NCI-H2029 treated with DMSO at 0.1 percent for 48 hours (cell line): ENCODE results near the gene ARHGAP4.

Experiments
- DNase-seq: peaks from one replicate; lab custom pipeline; 2025; lab: John Stamatoyannopoulos, UW

Gene ARHGAP4

DNA sequence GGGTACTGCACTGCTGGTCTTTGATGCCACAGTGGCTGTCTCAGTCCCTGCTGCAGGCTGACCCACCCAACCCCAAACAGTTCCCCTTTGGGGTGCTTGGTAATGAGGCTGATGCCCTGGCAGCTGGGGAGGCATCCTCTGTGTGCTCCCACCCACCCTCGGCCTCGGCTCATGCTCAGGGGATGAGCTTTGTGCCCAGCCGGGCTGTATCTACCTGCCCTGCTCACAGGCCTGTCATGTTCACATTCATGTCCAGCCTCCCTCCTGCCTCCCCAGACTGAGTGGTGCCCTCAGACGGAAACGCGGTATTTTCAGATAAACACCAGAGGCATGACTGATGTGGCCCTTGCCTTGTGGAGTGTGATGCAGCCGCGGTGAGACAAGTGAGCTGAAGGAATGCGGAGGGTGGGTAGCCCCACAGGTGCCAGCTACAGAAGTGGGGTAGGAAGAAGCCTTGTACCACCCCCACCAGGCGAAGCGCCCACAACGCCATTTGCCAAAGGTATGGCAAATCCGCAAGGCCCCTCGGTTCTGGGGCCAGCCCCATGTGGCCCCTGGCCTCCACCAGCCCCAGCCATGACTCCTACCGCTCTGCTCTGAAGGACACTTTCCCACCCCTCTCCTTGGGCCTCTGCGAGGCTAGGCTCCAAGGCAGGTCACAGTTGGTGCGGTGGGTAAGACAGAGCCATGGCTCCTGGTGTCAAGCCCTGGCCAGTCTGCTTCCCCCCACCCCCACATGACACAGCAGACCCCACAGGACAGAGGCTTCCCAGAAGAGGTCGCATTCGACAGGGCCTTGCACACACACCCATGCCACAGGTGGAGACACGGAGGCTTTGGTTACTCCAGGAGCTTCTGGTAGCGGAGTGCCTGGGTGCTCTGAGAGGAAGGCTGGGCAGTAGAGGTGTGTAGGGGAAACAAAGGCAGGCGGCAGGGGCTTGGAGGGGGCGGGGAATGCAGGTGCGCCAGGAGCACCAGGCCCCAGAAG lies 20.2 kb upstream of the ARHGAP4 start:
- no peak for DNase-seq

DNA sequence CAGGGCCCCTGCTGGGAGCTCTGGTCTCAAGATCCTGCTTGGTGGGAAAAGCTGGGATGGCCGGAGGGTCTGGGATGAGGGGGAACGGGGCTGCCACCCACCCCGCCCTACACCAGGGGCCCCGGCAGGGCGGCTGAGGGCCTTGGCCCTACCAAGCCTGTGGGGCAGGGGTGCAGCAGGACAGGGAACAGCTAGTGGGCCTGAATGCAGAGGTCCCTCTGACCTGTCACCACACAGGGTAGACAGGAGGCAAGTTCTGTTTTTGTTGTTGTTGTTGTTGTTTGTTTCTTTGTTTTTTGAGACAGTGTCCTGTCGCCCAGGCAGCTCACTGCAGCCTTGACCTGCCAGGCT lies 18.7 kb upstream of the ARHGAP4 start:
- DNase-seq, result no peak

DNA sequence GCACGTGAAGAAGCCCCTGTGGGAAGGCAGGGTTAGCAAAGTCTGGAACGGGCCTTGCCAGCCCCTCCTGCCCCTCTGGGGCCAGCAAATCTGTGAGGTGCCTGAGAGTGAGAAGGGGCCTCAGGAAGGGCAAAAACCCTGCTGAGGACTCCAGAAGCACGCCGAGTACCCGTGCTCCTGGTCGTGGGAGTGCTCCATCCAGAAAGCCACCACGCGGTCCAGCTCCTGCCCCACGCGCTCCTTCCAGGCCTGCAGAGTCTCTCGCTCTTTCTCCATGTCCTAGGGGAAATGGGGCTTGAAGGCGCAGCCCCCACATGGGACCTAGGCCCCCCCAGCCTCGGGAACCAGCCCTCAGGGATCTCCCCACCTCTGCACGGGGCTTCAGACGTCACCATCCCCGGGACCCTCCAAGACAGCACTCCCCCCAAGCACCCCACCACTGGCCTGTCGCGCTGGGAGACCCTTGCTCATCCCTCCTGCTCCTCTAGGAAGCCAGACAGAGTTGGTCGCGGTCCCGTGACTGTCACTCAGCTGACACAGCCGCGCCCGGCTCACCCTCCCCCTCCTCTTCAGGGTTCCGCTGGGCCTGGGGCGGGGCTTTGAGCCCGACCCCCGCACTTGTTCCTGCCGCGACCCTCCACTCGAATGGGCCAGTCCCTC lies 18.2 kb upstream of the ARHGAP4 start, which contains the start of gene RENBP:
Gene RENBP, minus strand, starts transcription at position 504 of the 660 bp plus-strand sequence. Its CDS starts 33 bp downstream, at position 471.
- DNase-seq, result no peak

DNA sequence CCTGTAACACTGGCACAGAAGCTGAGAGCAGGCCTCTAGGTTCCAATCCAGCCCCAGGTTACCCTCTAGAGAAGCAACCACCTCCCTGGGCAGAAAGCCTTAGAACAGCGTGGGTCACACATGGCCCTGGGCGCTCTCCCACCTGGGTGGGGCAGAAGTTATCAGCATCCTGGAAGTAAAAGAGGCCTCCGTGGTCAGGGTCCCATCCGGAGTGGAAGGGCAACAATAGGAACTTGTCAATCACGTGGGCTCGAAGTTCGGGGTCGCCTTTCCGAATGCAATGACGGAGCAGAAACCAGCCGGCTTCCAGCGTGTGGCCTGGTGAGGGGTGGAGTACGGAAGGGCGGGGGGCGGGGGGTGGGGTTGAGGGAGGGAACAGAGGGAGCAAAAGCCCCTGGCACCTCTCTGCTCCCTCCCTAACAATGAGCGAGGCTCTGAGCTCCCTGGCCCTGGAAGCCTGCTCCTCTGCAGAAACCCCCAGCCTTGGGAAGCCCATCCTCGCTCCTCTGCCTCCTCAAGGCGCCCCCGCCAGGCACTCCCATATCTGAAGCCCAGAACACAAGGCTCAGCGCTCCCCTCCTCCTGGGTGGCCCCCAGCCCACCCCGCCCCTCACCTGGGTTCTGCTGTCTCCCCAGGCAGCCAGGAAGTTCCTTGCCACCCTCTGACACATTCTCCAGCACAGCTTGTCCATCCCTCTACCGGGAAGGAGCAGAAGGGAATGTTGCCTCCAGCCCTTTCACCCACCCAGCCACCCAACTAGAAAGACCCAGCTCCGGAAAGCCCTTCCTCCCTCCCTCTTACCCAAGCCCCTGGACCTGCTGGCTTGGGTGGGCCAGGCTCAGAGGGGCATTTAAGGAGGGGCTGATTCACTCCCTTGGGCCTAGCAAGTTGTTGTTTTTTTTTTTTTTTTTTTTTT lies 15.5 kb upstream of the ARHGAP4 start:
- DNase-seq, result no peak

DNA sequence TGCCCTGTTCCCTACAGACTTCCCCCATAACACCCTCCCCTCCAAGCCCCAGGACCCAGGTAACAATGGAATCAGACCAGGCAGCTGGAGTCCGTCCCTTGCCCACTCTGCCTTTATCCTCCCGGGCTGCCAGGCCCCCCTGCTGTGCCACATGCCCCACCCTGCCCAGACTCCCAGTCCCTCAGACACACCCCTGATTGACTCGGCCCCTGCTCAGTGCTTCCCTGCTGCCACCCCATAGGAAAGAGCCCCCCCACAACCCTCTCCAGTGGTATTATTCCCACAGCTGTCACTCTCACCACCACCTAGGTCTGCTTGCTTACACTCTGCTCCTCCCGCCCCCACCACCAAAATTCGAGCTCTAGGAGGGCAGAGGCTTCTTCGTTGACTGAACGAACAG lies 13.5 kb upstream of the ARHGAP4 start:
- no peak for DNase-seq

DNA sequence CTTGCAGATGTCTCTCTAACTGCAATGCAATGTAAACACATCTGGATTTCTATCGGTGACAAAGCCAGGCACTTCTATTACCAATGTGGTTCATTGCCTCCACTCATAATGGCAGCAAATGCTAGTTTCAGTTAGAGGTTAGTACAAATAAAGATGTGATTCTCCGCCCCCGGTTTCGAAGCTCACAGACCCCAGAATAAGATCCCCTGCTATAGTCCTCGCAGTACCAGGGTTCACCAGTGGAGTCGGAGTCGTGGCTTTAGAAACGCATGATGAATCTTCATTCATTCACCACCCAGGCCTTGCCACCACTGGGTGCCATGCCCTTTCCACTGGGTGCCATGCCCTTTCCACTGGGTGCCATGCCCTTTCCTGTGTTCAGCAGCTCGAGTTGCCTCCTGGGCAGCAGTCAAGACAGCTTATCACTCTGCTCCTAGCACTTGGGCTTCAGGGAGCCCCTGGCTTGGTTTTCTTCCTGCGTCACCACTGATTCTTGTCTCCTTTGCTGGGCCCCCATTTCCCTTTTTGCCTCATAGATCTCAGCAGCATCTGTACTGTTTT lies 12.2 kb upstream of the ARHGAP4 start:
- no peak for DNase-seq

DNA sequence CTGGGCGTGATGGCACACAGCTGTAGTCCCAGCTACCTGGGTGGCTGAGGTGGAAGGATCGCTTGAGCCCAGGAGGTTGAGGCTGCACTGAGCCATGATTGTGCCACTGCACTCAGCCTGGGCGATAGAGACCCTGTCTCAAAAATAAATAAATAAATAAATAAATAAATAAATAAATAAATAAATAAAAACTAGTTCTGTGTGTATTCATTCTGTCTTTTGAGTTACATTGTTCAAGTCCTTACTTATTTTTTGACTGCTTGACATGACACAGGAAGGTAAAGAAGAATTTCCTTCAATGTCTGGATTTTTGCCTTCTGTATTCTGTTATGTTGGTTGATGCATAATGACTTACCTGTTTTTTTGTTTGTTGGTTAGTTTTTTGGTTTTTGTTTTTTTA lies 11.0 kb upstream of the ARHGAP4 start:
- no peak for DNase-seq

DNA sequence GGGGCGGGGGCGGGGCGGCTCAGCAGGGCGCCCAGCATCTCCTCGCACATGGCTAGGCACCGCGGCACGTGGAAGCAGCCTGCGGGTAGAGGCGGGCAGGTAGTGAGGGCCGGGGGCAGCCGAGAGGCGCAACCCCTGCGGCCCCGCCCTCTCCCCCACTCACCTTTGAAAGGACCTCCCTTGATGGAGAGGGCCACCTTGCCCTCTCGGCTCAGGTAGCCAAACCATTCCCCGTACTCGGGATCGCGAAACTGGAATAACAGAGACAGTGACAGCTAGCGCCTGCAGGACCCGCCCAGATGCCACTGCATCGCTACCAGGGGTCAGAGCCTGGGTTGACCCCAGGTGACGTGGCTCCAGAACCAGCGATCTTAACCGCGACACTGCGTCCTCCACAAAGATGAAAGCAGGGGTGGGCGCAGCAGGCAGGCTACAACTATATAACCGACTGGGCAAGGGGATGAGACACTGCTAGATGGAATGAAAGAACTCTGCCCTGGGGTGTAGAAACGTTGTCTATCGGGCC lies 9.3 kb upstream of the ARHGAP4 start:
- no peak for DNase-seq

DNA sequence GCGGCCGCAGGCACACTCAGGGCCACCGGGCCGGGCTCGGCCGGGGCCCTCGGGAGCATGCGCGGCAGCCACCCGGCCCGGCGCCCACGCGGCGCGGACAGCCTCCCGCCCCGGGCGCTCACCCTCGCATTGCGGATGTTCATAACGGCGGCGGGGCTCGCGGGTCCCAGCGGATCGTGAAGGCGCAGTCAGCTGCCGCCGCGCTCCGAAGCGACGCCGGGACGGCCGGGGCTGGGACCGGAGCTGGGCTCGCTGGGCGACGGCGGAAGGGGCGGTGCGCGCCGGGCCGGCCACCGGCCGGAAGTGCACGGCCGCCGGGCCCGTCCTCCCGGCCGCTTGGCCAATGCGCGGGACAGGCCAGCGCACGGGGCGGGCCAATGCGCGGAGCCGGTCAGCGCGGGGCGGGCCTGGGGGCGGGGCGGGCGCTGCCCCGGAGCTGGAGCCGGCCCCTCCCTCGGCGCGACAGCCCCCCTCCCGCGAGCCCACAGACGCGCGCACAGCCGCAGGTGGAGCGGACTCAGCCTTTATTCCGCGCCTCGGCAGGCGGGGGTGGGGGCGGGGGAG lies 8.8 kb upstream of the ARHGAP4 start, which contains the start of gene NAA10:
Gene NAA10, minus strand, starts transcription at position 276 of the 564 bp plus-strand sequence. Its CDS starts 133 bp downstream, at position 143.
- peak; percentile 7 for DNase-seq

DNA sequence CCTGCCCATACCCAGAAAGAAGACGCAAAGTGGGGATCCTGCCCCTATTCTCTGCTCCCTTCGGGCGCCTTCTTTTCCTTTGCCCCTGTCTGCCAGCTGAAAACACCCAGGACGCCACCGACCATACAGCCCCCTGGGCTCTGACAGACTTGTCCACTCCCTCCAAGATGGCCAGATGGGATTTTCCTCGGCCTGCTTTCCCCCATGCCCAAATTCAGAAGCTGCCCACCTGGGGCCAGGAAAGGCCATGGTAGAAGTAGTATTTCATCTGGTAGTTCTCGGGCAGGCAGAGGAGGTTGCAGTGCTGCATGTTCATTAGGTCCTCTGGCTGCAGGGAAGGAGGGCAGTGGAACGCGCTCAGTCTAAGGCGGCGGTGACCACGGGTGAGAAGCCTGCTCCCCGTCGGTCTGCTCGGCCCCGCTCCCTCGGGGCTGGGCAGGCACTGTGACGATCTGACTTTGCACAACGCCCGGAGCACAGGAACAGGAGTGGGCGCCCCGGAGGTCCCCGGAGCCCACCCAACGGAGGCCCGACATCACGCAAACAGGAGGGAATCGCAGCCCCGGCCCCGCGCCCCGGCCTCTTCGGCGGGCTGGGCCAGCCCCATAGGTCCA lies 8.2 kb upstream of the ARHGAP4 start:
- DNase-seq, result no peak

DNA sequence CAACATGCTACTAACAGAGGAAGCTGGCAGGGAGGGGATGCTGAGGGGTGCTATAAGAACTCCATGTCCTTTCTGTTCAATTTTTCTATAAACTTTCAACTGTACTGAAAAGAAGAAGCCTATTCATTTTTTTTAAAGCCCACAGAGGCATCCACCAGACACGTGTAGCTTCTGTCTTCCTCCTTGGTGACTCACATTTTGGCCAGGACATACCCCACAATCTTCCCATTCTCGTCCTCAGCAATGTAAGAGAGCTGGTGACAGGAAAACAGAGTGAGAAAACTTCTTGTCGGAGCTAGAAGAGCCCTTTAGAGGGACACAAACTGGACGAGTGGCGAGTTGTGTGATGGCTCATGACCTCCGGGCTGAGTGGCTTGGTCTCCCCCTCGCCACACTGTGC lies 7.7 kb upstream of the ARHGAP4 start:
- DNase-seq, result no peak

DNA sequence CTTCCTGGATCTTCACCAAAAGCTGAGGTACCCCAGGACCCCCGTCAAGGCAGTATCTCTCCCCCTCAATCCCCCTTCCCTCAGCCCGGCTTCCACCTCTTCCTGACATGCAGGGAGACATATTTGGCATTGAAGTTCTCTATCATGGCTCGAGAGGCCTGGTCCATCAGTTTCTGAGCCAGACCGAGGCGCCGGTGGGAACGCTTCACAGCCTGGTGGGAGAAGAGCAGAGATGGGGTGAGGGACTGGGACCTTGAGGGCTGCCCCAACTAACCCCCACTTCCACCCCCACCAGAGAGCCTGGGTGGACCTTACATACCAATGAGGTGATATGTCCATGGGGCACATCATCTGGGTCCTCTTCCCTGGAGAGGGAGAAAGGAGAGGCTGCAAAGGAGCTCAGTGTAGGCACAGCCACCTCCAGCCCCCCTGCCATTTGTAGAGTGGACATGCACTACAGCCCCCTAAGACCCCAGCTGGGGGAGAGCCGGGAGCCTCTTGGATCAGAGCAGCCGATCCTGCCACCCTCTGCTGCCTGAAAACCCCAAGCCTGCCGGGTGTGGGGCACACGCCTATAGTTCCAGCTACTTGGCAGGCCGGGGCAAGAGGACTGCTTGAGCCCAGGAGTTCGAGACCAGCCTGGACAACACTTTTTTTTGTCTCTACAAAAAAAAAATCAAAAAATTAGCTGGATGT lies 6.3 kb upstream of the ARHGAP4 start:
- DNase-seq, result no peak

DNA sequence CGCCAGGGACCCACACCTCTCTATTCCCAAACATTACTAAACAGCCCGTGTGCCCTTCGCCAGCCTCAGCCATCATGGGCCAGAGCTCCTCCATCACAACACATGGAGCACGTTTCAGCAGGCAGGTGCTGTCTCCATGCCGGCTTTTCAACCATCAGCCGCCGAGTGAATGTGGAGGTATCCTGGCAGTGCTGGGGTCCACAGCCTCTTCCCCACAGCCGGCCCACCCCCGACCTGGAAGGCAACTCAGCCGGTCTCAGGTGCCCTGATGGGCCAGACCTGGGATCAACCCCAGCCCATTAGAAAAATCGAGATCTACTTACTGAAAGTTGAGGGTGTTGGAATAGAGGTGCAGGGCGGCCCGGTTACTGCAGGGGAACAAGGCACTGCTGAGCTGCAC lies 5.7 kb upstream of the ARHGAP4 start:
- DNase-seq, result no peak

DNA sequence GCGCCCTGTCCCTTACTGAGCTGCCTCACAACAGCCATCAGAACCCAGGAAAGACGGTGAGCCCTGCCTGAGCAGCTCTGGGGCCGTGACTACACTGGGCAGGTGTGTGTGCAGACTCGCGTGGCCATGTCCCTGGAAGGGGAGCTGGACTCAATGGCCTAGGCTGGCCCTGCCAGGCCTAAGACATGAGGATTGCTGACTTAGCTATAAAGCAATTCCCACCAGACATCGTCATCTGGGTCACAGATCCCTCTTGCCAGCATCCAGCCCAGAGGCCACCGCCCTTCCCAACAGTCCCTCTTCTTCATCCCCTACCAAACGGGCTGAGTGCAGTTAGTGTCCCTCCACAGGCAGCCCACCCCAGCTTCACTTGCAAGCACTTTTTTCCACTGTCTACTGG lies 5.1 kb upstream of the ARHGAP4 start:
- DNase-seq, result no peak

DNA sequence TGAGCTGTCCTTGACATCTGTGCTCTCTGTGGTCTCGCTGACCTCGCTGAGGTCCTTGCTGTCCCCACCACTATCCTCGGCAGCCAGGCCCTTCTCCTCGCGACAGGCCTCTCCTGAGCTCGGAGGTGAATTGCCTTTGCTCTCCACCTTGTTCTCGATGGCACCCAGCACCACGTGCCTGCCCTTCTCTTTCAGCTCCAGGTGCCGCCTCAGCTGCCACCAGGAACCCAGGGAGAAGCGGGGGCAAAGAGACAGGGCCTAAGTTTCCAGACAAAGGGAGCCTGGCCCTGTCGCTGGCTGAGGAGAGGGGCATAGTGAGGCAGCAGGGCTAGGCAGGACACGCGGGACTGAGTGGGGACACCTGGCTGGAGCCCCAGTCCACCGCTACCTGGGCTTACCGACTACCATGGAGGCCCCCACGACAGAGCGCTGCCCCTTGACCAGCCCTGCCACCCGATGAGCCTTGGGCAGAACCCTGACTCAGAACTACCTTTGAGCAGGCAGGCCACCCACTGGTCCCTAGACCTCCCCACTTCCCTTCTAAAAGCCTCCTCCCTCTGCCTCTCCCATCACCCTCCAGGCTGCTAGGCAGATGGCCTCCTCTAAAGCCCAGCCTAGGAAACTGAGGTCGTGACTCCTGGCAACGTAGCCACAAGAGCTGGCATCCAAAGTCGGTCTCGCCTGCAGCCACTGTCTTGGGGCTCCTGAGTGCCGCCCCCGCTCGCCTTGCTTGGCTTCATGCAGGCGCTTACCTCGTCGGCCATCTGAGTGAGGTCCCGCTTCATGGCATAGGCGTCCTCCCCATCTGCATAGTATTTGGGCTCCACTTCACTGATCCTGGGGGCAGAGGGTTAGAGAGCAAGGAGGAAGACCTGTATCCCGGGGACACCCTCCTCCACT lies 4.2 kb upstream of the ARHGAP4 start:
- DNase-seq, result no peak

DNA sequence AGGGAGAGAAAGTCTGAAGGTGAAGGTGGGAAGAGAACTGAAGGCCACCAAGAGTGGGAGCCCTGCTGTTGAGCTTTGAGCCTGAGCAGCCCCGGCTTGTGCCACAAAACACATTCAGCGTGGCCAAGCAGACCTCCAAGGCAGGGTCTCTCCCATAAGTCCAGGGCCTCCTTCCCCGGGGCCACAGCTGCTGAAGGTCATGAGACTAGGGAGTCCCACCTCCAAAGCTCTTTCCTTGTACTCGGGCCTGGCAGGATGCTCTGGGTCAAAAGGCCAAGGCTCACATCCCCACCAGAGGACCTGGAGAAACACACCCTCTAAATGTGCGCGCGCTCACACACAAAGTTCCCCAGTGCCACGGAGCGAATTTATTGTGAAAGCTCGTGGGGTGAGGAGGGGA lies 3.5 kb upstream of the ARHGAP4 start:
- DNase-seq, result no peak

DNA sequence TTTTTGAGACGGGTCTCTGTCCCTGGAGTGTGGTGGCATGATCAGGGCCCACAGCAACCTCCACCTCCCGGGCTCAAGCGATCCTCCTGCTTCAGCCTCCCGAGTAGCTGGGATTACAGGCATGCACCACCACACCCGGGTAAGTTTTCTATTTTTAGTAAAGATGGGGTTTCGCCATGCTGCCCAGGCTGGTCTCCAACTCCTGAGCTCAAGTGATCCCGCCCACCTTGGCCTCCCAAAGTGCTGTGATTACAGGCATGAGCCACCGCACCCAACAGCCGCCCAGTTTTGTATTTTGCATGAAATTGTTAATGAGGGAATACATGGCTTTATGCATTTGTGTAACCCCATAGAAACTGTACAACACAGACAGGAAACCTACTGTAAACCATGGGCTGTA lies 2.8 kb upstream of the ARHGAP4 start:
- DNase-seq, result no peak

DNA sequence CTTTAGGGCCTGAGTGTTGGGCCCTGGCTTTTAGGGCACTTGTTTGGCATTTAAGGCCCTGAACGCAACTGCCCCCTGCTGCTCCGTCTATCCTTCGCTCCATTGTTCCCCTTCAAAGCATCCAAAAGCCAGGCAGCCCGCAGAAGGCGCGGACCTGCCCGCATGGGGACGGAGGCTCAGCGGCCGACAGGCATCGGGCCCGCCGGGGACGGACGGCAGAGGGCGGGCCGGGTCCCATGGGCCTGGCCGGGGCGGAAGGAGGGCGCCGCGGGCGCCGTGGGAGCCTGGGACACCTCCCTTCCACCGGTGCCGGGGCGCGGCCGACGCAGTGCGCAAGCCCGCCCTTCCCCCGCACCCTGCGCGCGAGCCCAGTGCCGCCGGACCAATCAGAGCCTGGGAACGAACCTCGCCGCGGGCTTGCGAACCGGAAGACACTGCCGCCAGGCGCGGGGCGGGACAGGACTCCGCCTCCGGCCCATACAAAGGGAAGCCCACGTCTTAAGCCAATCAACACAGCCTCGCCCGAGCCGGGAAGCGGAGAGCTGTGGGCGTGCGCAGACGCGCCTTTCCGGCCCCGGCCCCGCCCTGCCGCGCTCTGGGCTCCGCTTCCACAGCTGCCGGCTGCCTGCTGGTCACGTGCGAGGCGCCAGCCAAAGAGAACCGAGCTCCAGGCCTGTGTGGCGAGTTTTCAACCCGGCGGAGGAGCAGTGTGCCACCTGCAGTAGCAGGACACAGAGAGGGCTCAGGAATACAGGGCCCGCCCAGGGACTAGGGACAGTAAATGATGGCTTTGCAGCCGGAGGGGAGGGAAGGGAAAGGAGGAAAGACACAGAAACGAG lies 2.1 kb upstream of the ARHGAP4 start:
- peak; percentile 78 for DNase-seq
